Erythroblast (primary cell): ENCODE data around the gene TPM1.

Source experiments
- GATA1 ChIP-seq: IDR thresholded peaks from 2 replicates; pipeline ENCODE4 v1.6.1; 2011; ENCODE audit warnings: low read depth, mild to moderate bottlenecking, control low read depth, low read length, moderate library complexity
- POLR2A ChIP-seq: IDR thresholded peaks from 2 replicates; pipeline ENCODE4 v1.6.1; 2011; ENCODE audit warnings: mild to moderate bottlenecking, low read length

GRCh38 chr15:63083044-63083443, 40.5 kb downstream of the TPM1 start:
- no peak for TF ChIP-seq POLR2A
- no peak for TF ChIP-seq GATA1
